Tibial nerve (tissue), 4 donors: ENCODE data around the gene TECPR2. TPM values are rescaled to one million over a fixed set of nuclear protein-coding genes. Genes with fewer than 3 reads are reported as not detected.

Experiments used
- DNase-seq, 2 donors: peaks; one replicate each; pipeline ENCODE4 v3.0.0-alpha.2; 2019; ENCODE audit warnings: low spot score in 2 of 2
- H3K27ac ChIP-seq, 4 donors: fragments of 200-600 bp; sonication (generic) in 3 of 4; one replicate each; pipeline ENCODE4 v1.5.1; 2017 to 2019; ENCODE audit warnings: mild to moderate bottlenecking in 1 of 4
- H3K27me3 ChIP-seq, 2 donors: fragments of 200-600 bp; sonication (generic) in 1 of 2; one replicate each; pipeline versions ENCODE4 v1.5.1 to v1.6.0; 2017 to 2019
- H3K36me3 ChIP-seq, 3 donors: fragments of 200-600 bp; sonication (generic); one replicate each; pipeline ENCODE4 v1.5.1; 2018 to 2019
- H3K4me1 ChIP-seq, 4 donors: fragments of 200-600 bp; sonication (generic) in 3 of 4; one replicate each; pipeline ENCODE4 v1.5.1; 2017 to 2019
- H3K4me3 ChIP-seq, 4 donors: fragments of 200-600 bp; sonication (generic) in 3 of 4; one replicate each; pipeline ENCODE4 v1.5.1; 2017 to 2019; ENCODE audit warnings: mild to moderate bottlenecking in 1 of 4, moderate library complexity in 1 of 4
- H3K9me3 ChIP-seq, 4 donors: fragments of 200-600 bp; sonication (generic) in 3 of 4; one replicate each; pipeline ENCODE4 v1.5.1; 2017 to 2019
- EP300 ChIP-seq, 2 donors: sonication (generic); formaldehyde crosslinking; IDR thresholded peaks; one replicate each; pipeline ENCODE4 v1.6.1; 2017; ENCODE audit warnings: antibody characterized with exemption in 2 of 2, mild to moderate bottlenecking in 1 of 2
- POLR2A ChIP-seq, 2 donors: fragments of 450-650 bp; IDR thresholded peaks; one replicate each; pipeline ENCODE4 v1.6.1; 2017; ENCODE audit warnings: antibody characterized with exemption in 2 of 2, mild to moderate bottlenecking in 2 of 2, moderate library complexity in 2 of 2
- WGBS, 2 donors: methylation state at CpG; one replicate each; pipeline ENCODE4 v1.1.5; 2018; 5-methylcytosine and 5-hydroxymethylcytosine counted together
- total RNA-seq, 4 donors: library from RNA; depleted of rRNA; stranded (reverse); fragments of >200 nt; gene quantifications; one replicate each; pipeline ENCODE4 v1.1.0, GENCODE V29; 2016
- TF ChIP-seq, protein P1 (sequence below), 5 experiments: fragments of 200-600 bp in 3 of 5; fragments of 450-650 bp in 2 of 5; sonication (generic) in 3 of 5; IDR thresholded peaks; one replicate each; pipeline ENCODE4 v1.5.1; 2016 to 2019; ENCODE audit warnings: antibody characterized with exemption in 5 of 5, mild to moderate bottlenecking in 3 of 5, moderate library complexity in 2 of 5

TECPR2 gene
- total RNA-seq, 4 donors from 2014 or later = 21.2 to 77.7 (median 32.8) TPM

DNA sequence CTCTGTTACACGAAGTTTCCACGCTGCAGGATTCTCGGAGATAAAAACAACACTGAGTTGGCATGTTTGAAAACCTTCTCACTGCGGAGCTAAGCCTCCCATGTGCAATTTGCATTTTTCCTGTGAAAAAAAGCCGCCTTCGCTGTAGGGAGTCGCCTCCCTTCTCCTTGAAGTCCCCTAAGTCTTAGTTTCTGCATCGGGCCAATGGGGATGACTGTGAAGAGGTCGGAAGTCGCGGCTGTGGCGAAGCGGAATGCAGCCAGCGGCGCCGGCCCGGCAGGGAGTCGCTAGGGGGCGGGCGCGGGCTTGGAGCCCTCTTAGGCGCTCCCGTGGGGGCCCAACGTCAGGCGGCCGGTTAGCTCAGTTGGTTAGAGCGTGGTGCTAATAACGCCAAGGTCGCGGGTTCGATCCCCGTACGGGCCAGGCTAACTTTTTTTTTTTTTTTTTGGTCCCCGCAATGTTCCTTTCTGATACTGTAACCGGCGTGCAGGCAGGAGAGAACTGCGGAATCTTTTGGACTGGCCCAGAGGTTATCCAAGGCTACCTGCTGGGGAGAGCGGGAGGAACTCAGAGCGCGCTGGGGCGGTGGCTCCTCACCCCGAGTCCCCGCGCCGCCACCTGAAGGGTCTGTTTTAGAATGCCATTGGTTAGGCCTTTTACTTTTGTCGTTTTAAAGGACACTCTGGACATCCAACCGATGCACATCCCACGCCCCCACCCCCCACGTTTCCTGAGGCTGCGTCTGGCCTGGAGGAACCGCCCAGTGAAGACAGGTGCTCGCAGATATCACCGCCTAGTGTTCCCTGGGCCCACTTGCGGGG lies 45.8 kb upstream of the TECPR2 start:
- TF ChIP-seq EP300 (IDR thresholded peaks at IDR 0.05) (peak; percentile 75 to 82), POLR2A (IDR thresholded peaks at IDR 0.05) (peak in 1 of 2 donors; percentile 24)
- TF ChIP-seq, protein P1, sequence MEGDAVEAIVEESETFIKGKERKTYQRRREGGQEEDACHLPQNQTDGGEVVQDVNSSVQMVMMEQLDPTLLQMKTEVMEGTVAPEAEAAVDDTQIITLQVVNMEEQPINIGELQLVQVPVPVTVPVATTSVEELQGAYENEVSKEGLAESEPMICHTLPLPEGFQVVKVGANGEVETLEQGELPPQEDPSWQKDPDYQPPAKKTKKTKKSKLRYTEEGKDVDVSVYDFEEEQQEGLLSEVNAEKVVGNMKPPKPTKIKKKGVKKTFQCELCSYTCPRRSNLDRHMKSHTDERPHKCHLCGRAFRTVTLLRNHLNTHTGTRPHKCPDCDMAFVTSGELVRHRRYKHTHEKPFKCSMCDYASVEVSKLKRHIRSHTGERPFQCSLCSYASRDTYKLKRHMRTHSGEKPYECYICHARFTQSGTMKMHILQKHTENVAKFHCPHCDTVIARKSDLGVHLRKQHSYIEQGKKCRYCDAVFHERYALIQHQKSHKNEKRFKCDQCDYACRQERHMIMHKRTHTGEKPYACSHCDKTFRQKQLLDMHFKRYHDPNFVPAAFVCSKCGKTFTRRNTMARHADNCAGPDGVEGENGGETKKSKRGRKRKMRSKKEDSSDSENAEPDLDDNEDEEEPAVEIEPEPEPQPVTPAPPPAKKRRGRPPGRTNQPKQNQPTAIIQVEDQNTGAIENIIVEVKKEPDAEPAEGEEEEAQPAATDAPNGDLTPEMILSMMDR (IDR thresholded peaks at IDR 0.05) = peak; percentile 85 to 95 (median 94)
- WGBS, 2 donors = 1% methylated on average over 52 to 54 of the region's 54 CpGs
- H3K27me3 ChIP-seq = no peaks in the 10 kb centered on the region
- H3K27ac ChIP-seq = peak overlapping the region; percentile 75 to 89 (median 83)
- H3K36me3 ChIP-seq = no peaks in the 10 kb centered on the region
- peak; percentile 88 for DNase-seq
- peak overlapping the region; percentile 40 to 62 (median 52) for H3K4me3 ChIP-seq
- no peaks in the 10 kb centered on the region for H3K9me3 ChIP-seq
- peaks cover 0 to 64% (median 11%) of the 10 kb centered on the region in 4 donors for H3K4me1 ChIP-seq

DNA sequence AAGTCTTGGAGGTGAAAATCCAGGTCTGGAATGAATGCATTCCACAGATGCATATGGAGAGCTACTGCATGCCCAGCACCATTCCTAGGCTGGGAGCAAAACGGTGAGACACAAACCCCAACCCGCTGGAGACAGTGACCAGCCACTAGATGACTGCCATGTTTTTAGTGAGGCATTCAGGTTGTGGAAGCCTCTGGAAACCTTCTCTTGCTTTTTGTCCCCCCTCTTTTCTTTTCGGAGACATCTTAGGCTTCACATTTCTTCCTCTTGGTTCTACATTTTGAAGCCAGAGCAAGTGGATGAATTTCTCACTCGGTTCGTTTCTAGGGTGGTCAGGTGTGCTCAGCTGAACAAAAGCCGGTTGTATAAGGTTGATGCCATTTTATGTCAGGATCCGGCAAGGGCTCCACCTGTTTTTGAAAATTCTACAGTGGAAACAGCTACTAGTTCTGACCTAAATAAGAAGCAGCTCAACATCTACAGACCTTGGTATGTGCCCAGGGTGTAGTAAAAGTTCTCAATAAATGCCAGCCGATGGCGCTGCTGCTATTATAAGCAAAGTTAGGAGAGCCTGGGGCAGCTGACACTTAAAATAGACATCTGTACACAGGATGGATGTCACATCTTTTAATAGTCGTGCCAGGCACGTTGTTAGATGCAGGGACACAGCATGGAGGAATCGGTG lies 45.0 kb upstream of the TECPR2 start:
- WGBS, 2 donors = 56 to 60% methylated on average over 12 of the region's 12 CpGs
- Histone ChIP-seq H3K27me3 (no peaks in the 10 kb centered on the region), H3K36me3 (no peaks in the 10 kb centered on the region), H3K4me3 (peak overlapping the region in 3 of 4 donors; percentile 31 to 62 (median 57)), H3K9me3 (no peaks in the 10 kb centered on the region), H3K4me1 (peaks cover 0 to 66% (median 12%) of the 10 kb centered on the region in 4 donors), H3K27ac (peak overlapping the region; percentile 75 to 89 (median 83))
- TF ChIP-seq EP300 (IDR thresholded peaks at IDR 0.05) (no peak), POLR2A (IDR thresholded peaks at IDR 0.05) (no peak)
- TF ChIP-seq, protein P1 (IDR thresholded peaks at IDR 0.05) = no peak
- no peak for DNase-seq

DNA sequence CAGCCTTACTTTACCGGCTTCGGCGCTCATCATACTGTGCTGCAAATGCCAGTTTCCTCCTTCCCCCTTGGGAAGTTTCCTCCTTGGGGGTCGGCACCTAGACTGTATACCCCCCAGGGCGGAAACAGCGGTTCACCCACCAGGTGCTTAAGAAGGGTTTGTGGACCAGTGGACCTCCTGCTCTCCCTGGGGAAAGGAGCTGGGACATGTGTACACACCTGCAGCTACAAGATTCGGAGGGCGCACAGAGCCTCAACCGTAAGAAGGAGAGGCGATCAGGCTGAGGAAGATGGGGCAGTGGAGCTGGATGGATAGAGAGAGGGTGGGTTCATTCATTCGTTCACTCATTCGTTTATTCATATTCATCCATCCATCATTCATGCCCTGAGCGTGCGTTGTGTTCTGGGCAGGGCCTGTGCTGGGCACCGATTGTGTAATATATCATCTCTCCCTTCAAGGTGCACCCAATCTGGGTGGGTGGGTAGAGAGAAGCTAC lies 43.9 kb upstream of the TECPR2 start:
- peak in 1 of 2 donors; percentile 15 for DNase-seq
- H3K4me1 ChIP-seq = peaks cover 0 to 71% (median 14%) of the 10 kb centered on the region in 4 donors
- WGBS, 2 donors = 63 to 65% methylated on average over 15 of the region's 15 CpGs

DNA sequence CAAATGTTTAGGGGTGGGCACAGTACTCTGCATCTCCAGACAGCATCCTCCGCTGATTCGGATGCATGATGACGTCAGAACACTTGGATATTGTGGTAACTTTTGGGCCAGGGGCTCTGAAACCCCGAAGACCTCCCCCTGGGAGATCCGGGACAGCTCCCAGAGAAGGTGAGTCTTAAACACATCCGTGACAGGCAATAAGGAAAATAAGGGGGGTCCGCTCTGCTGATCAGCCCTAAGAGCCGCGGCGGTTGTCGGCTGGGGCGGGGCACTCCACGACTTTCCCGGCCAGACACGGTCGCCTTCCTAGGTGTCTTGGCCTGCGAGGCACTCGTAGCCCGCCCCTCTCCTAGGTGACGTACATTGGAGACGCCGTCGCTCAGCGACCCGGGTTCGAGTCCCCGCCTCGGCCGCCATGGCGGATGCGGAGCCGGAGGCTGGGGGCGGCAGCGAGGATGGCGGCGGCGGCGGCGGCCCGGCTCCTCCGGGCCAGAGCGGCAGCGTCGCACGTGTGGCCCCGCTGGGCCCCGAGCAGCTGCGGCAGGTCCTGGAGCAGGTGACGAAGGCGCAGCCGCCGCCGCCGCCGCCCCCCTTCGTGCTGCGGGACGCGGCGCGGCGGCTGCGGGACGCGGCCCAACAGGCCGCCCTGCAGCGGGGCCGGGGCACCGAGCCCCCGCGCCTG lies 43.2 kb upstream of the TECPR2 start, which contains the start of gene ZNF839:
Gene ZNF839 (plus strand): TSS at position 396 of the 682 bp plus-strand sequence. CDS start 20 bp downstream, at position 416.
- H3K9me3 ChIP-seq = no peaks in the 10 kb centered on the region
- DNase-seq = peak; percentile 85 to 89
- H3K4me3 ChIP-seq = peak within 1 kb of the TSS; percentile 64 to 88 (median 72)

More for the DNA sequence above, 43.9 kb upstream of the TECPR2 start:
- Histone ChIP-seq H3K9me3 (no peaks in the 10 kb centered on the region), H3K27ac (peak overlapping the region; percentile 91 to 98 (median 93)), H3K4me3 (peak overlapping the region; percentile 32 to 88 (median 72)), H3K27me3 (no peaks in the 10 kb centered on the region), H3K36me3 (no peaks in the 10 kb centered on the region)
- TF ChIP-seq EP300 (IDR thresholded peaks at IDR 0.05) (no peak), POLR2A (IDR thresholded peaks at IDR 0.05) (no peak)
- TF ChIP-seq, protein P1 (IDR thresholded peaks at IDR 0.05) = no peak

More for the DNA sequence above, 43.2 kb upstream of the TECPR2 start, which contains the start of gene ZNF839:
- 1% methylated on average over 45 to 46 of the region's 71 CpGs for WGBS, 2 donors
- peak; percentile 55 to 87 for TF ChIP-seq EP300 (IDR thresholded peaks at IDR 0.05)
- TF ChIP-seq POLR2A (IDR thresholded peaks at IDR 0.05) = peak; percentile 26 to 65
- TF ChIP-seq, protein P1 (IDR thresholded peaks at IDR 0.05) = peak in 1 of 5 experiments; percentile 36
- peak within 1 kb of the TSS; percentile 91 to 98 (median 93) for H3K27ac ChIP-seq
- peaks cover 0 to 68% (median 14%) of the 10 kb centered on the region in 4 donors for H3K4me1 ChIP-seq
- H3K36me3 ChIP-seq = no peaks in the 10 kb centered on the region
- H3K27me3 ChIP-seq = no peaks in the 10 kb centered on the region
